ENCODE data around the gene SEPTIN1.

SEPTIN1 gene

GRCh38 chr16:30375864-30376263 is 6.5 kb downstream of the SEPTIN1 start:
- no peak for DNase-seq

- DNase-seq: no peak
Observed at GRCh38 chr16:30374538-30374937, 7.8 kb downstream of the SEPTIN1 start, which contains the start of gene MYL11. TSS of gene MYL11 (plus strand) at chr16:30374802. CDS start at chr16:30374858, 56 bp downstream.

- DNase-seq: no peak
Observed at GRCh38 chr16:30372725-30373124, 9.6 kb downstream of the SEPTIN1 start.

GRCh38 chr16:30372038-30372712 is 10.2 kb downstream of the SEPTIN1 start:
- no peak for DNase-seq

GRCh38 chr16:30371248-30371816 is 11.0 kb downstream of the SEPTIN1 start:
- DNase-seq: no peak

GRCh38 chr16:30370456-30371247 is 11.7 kb downstream of the SEPTIN1 start, which contains the start of gene TBC1D10B:
TSS of gene TBC1D10B (minus strand) at chr16:30370494. CDS start at chr16:30370183, 311 bp downstream.
- peak; percentile 98 for DNase-seq

GRCh38 chr16:30369938-30370455 is 12.4 kb downstream of the SEPTIN1 start:
- no peak for DNase-seq

- DNase-seq: no peak
Observed at GRCh38 chr16:30369091-30369937, 13.0 kb downstream of the SEPTIN1 start.

GRCh38 chr16:30368792-30369090 is 13.6 kb downstream of the SEPTIN1 start:
- no peak for DNase-seq

- DNase-seq: no peak
Observed at GRCh38 chr16:30368122-30368791, 14.1 kb downstream of the SEPTIN1 start.

GRCh38 chr16:30367349-30368009 is 14.9 kb downstream of the SEPTIN1 start:
- DNase-seq: no peak

GRCh38 chr16:30366511-30366910 is 15.8 kb downstream of the SEPTIN1 start:
- no peak for DNase-seq

GRCh38 chr16:30365200-30365599 is 17.2 kb downstream of the SEPTIN1 start:
- DNase-seq: no peak

- no peak for DNase-seq
Observed at GRCh38 chr16:30361180-30361579, 21.2 kb downstream of the SEPTIN1 start.

- DNase-seq: no peak
Observed at GRCh38 chr16:30359871-30360170, 22.5 kb downstream of the SEPTIN1 start.

GRCh38 chr16:30358990-30359870 is 23.1 kb downstream of the SEPTIN1 start:
- DNase-seq: no peak

- DNase-seq: no peak
Observed at GRCh38 chr16:30358577-30358936, 23.8 kb downstream of the SEPTIN1 start.

GRCh38 chr16:30357715-30358576 is 24.4 kb downstream of the SEPTIN1 start:
- no peak for DNase-seq

GRCh38 chr16:30357085-30357714 is 25.2 kb downstream of the SEPTIN1 start:
- DNase-seq: no peak
